ENCODE measurements around the gene MRPL20. TPM values are rescaled to one million over a fixed set of nuclear protein-coding genes. Genes with fewer than 3 reads are reported as not detected.
"Not testable (repeated sequence)": the region's sequence is repeated elsewhere in the genome, so short reads cannot be mapped to it uniquely, and the experiment has no call there.

Gene MRPL20
- 10 to 100 TPM; 69.7 to 75.0 TPM for total RNA-seq
- long read RNA-seq, donor 1, transcript MRPL20-201 (4 exons, 721 nt), result major isoform, 12 of 15 reads
- long read RNA-seq, donor 1, partial matches to known transcripts, result 1 of 15 reads
- long read RNA-seq, donor 1, other reads (novel, unspliced or antisense), result 1 of 15 reads
- long read RNA-seq, donor 2, transcript MRPL20-201 (4 exons, 721 nt), result major isoform, 29 of 34 reads
- long read RNA-seq, donor 2, partial matches to known transcripts, result 1 of 34 reads
- long read RNA-seq, donor 2, other reads (novel, unspliced or antisense), result 2 of 34 reads

GRCh38 chr1:1406821-1407635 is at the start of gene MRPL20:
Gene MRPL20 (minus strand): TSS chr1:1407293. CDS start chr1:1407217, 76 bp downstream.
- peak; percentile 99 for DNase-seq (ENCODE audit: low spot score)
- intact Hi-C loops (cut with DNase I), result no loop called here

DNA sequence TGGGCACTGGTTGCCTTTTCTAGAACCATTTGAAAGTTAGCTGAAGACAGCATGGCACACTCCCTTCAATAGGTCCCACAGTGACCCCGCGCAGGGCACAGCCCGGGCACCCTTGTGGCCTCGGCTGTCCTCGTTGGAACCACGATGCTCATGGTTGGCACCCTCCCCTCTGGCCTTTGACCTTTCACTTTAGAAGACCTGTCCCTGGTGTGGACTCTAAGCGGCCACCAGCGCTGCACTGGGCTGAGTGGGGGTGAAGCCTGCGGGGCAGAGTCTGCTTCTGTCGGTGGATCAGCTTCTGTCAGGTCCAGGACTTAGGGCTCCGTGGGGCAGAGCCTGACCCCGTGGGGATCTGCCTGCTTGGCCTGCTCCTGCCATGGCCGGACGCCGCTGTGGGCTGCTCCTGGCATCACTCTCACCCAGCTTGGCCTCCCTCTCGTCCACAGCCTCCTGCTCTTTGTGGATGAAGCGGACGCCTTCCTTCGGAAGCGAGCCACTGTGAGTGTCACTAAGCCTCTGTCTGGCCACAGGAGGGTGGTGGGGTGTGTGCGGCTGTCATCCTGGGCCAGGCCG is 49.7 kb upstream of the MRPL20 start:
- DNase-seq (ENCODE audit: low spot score); intact Hi-C loops (cut with DNase I): not testable (repeated sequence)

GRCh38 chr1:1455934-1456333 is 48.8 kb upstream of the MRPL20 start:
- DNase-seq (ENCODE audit: low spot score); intact Hi-C loops (cut with DNase I): not testable (repeated sequence)

DNA sequence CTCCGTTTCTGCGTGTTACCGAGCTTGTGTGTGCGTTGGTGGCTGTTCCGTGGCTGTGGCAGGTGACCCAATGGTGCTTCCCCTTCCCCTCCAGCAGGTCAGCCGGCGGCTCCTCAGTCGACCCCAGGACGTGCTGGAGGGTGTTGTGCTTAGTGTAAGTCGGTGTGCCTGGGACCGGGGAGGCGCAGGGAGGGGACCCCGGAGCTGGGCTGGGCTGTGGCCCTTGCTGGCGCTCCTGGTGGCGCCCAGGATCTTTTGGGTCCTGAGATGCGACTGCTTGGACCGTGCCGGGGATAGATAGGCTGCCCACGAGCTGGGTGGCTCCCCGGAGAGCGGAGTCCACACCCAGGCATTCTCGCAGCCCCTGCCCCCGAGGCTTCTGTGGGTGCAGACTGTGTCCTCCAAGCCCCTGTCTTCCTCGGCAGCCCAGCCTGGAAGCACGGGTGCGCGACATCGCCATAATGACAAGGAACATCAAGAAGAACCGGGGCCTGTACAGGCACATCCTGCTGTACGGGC is 48.3 kb upstream of the MRPL20 start:
- no peak for DNase-seq (ENCODE audit: low spot score)

GRCh38 chr1:1454286-1455056 is 47.4 kb upstream of the MRPL20 start:
- intact Hi-C loops (cut with DNase I); DNase-seq (ENCODE audit: low spot score): not testable (repeated sequence)

More for the DNA sequence above, 48.3 kb upstream of the MRPL20 start:
- intact Hi-C loops (cut with DNase I), result no loop called here

DNA sequence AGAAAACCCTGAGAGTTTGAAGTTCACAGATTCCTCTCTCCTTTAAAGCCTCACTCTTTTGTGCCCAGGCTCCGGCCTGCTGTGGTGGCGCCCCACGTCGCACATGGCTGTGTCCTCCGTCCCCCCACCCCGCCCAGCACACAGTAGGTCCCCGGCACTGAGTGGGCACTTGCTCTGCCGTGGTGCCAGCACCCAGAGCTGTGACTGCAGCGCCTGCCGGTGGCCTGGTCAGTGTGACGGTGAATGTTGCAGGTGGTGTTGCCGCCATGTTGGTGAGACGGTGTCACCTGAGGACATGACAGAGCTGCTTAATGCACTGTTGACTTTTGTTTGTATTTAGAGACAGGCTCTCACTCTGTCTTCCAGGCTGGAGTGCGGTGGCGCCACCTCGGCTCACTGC is 45.8 kb upstream of the MRPL20 start:
- intact Hi-C loops (cut with DNase I), result no loop called here

GRCh38 chr1:1452365-1452739 is 45.3 kb upstream of the MRPL20 start:
- intact Hi-C loops (cut with DNase I); DNase-seq (ENCODE audit: low spot score): not testable (repeated sequence)

More for the DNA sequence above, 45.8 kb upstream of the MRPL20 start:
- no peak for DNase-seq (ENCODE audit: low spot score)

DNA sequence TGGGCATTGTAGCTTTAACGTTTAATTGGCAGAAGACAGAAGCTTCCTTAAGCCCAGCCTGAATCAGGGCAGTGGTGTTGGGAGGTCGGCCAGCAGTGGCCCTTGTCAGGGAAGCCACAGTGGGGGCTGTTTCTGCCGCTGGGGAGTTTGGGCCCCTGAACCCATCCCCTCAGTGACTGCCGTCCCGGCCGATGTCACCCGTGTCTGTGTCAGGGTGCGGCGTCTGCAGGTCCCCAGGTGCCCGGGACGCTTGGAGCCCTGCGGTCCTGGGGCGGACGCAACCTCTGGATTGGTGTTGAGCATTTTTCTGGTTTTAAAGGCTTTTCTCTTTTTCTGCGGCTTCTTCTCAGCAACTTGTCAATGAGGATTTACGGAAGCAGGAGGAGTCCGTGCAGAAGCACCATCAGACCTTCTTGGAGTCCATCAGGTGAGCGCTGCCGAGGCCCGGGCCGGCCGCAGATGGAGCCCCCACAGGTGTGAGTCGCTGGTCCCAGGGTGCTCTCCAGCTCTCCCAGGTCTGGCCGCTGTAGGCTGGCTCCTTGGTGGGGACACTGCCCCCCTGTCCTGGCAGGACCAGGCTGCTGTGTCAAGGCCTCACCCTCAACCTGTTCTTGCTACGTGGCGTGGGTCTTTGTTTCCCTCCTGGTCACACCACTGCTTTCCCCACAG is 44.7 kb upstream of the MRPL20 start:
- intact Hi-C loops (cut with DNase I), result no loop called here
- no peak for DNase-seq (ENCODE audit: low spot score)

DNA sequence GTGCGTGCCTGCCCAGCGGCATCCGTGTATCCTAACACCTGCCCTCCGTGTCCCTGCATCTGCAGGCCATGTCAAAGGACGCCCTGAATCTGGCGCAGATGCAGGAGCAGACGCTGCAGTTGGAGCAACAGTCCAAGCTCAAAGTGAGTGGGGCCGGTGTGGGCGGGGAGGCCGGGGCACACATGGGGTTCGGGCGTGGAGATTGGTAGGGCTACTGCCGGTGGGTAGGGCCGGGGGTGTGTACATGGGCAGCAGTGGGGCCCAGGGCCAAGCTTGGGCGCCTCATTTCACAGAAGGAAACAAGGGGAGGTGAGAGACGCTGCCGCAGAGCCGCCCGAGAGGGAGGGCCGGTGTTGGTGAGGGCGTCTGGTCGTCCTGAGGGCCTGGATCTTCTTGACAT is 43.5 kb upstream of the MRPL20 start:
- DNase-seq (ENCODE audit: low spot score), result not testable (repeated sequence)

GRCh38 chr1:1449099-1449739 is 42.1 kb upstream of the MRPL20 start, which contains the start of gene ATAD3C:
Gene ATAD3C (plus strand): TSS chr1:1449689. CDS start chr1:1450684, 995 bp downstream.
- intact Hi-C loops (cut with DNase I), result no loop called here
- DNase-seq (ENCODE audit: low spot score), result no peak

More for the DNA sequence above, 43.5 kb upstream of the MRPL20 start:
- intact Hi-C loops (cut with DNase I), result not testable (repeated sequence)

GRCh38 chr1:1446631-1447030 is 39.5 kb upstream of the MRPL20 start:
- DNase-seq (ENCODE audit: low spot score); intact Hi-C loops (cut with DNase I): not testable (repeated sequence)

DNA sequence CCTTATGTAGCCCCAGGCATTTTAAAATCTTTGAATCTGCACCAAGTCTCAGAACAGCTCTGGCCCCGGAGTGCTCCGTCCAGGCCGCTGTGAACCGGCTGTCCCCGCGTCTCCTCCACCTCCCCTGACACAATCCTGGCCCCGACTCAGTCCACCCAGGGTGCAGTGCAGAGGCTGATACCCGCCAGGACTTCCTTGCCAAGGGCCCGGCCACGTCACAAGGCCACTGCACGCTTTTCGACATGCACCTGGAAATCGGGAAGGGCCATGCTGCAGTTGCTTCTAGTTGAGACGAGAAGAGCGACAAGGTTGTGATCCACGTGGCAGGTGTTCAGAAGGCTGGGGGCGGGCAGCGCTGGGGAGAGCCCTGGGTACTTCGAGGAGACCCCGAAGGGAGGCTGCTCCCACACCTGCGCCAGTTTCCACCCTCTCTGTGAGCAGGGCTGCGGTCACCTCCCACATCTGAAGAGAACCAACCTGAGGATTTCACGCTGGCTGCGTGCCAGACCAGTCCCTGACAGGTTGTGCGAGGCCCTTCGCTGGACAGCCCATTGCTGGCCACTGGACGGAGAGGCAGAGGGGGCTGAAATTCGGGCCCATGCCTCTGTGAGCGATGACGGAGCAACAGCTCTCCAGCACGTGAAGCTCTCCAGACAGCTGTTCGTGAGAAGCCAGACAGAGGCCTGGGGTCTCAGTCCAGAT is 35.1 kb upstream of the MRPL20 start:
- no peak for DNase-seq (ENCODE audit: low spot score)
- intact Hi-C loops (cut with DNase I), result loop anchor here in 1 of 2 donors (5.0 kb wide), 1 partner anchor 60 kb away; no protein-coding TSS in a partner anchor

GRCh38 chr1:1441002-1441888 is 34.2 kb upstream of the MRPL20 start:
- peak; percentile 84 for DNase-seq (ENCODE audit: low spot score)
- intact Hi-C loops (cut with DNase I), result loop anchor here in 1 of 2 donors (5.0 kb wide), 1 partner anchor 61 kb away; no protein-coding TSS in a partner anchor

- DNase-seq (ENCODE audit: low spot score), result no peak
- intact Hi-C loops (cut with DNase I), result loop anchor here in 1 of 2 donors (5.0 kb wide), 1 partner anchor 62 kb away; no protein-coding TSS in a partner anchor
Measured at GRCh38 chr1:1440262-1441001, 33.3 kb upstream of the MRPL20 start.

- intact Hi-C loops (cut with DNase I), result loop anchor here in 1 of 2 donors (5.0 kb wide), 2 partner anchors 37 to 63 kb away; no protein-coding TSS in a partner anchor
- DNase-seq (ENCODE audit: low spot score), result no peak
Measured at GRCh38 chr1:1439546-1440261, 32.6 kb upstream of the MRPL20 start.

Measured in posterior vena cava (tissue), 2 donors.